Hematopoietic multipotent progenitor cell treated with erythropoietin and hydrocortisone succinate and interleukin-3 and kit ligand, for 17 days (in vitro differentiated cells): ENCODE data around the gene MAP3K3.

ENCODE experiments used
- DNase-seq: peaks from one replicate; pipeline ENCODE4 v3.0.0-alpha.2; 2015; ENCODE audit warnings: low spot score

The MAP3K3 gene

DNA sequence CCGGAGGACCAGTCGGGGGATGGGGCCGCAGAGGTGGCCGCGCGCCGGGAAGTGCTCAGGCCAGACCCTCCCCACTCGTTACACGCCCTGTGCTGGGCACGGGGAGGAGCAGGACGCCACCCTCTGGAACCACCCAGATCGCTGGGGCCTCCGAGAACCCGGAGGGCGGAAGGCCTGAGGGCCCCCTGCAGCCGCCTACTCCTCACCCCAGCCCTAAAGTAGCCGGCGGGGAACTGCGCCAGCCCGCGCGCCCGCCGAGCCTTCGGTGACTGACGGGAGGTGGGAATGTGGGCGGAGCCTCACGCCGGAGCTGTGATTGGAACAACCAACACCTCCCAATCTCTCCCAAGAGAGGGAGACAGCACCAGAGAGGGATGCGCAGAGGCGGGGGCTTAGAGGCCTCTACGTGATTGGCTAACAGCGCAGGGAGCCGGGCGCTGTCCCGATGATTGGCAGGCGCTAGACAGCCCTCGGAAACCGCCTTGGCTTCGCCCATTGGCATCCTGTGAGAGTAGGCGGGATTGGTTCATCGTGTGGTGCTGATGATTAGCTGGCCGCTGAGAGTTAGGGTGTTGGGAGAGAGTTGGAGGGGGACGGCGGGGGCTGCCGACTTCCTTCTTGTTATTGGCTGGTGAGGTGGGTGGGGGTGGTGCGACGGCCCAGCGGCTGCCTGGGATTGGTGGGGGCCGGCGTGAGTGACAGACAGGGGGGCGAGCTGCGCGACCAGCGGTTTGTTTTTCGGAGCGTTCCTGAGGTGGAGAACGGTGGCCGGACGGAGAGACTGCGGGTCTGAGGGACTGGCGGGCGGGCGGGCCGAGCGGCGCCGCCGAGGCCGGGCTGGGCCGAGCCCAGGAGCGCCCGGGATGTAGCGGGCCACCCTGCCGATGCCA, at the start of gene MAP3K3:
Gene MAP3K3 (plus strand): TSS at position 734 of the 890 bp plus-strand sequence. CDS start 343 bp downstream, outside the sequence.
- peak; percentile 97 for DNase-seq

DNA sequence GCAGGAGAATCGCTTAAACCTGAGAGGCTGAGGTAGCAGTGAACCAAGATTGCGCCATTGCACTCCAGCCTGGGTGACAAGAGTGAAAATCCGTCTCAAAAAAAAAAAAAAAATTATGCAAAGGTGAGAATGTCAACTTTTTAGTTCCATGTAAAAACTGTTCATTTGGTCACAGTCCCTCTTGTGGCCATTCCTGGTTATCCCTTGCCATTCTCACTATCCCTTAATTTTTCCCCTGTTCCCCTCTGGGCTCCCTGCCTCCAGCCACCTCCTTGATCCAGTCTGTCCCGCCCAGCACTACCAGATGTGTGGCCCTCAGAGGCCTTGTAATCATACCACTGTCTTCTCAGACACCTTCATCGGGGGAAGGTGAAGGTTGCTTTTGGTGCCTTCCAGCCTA, 48.6 kb upstream of the MAP3K3 start:
- DNase-seq: no peak

DNA sequence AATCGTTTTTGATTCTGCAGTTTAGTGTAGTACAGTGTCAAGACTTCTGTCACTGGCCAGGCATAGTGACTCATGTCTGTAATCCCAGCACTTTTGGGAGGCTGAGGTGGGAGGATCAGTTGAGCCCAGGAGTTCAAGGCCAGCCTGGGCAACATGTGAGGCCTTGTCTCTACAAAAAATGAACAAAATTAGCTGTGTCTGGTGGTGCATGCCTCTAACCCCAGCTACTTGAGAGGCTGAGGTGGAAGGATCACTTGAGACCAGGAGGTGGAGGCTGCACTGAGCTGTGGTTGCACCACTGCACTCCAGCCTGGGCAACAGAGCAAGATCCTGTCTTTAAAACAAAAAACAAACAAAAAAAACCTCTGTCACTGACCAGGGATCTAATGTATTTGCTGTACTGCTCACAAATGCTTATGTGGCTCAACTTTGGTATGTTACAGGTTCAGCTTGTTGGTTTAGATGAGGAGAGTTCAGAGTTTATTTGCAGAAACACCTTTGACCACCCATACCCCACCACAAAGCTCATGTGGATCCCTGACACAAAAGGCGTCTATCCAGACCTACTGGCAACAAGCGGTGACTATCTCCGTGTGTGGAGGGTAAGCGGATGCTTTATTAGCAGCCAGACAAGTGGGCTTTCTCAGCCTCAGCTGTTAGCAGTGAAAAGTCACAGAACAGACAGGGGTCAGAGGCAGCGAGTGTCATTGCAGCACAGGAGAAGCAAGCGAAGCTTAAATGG, 44.0 kb upstream of the MAP3K3 start:
- no peak for DNase-seq

DNA sequence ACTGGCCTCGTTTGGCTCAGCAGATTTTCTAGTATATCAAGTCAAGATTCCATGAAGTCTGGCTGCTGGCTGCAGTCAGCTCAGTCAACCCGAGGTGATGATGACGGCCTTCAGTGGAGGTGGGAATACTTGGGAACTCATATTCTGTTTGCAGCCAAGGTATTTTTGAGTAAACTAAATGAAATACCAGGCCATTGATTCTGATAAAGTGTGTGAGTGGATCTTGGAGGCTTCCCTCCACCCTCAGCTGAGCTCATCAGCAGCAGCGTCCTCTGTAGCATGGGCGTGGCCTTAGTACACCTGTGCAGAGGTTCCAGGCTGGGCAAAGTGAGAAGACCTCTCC, 43.5 kb upstream of the MAP3K3 start:
- no peak for DNase-seq

DNA sequence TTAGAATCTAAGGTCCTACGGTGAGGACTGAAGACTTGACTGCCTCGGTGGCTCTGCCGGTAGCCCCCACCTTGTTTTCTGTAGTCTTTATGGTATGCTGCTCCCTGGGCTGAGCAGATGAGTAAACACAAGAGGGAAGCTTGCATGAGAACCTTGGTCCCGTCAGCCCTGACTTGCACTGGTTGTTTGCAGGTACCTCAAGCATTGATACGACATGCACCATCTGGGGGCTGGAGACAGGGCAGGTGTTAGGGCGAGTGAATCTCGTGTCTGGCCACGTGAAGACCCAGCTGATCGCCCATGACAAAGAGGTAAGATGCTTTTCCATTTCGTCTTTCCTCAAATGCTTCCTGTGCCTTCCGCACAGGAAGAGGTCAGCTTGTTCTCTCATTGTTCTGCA, 42.6 kb upstream of the MAP3K3 start:
- DNase-seq: no peak

DNA sequence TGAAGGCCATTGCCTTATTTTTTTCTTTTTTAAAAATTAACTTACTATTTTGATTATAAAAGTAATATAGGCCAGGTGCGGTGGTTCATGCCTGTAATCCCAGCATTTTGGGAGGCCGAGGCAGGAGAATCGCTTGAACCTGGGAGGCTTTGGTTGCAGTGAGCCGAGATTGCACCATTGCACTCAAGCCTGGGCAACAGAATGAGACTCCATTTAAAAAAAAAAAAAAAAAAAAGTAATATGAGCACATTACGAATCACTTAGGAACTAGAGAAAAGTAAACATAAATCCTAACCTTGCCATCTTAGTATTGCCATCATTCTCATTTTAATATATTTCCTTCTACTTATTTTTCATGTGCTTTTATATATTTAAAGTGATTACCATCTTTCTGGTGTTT, 34.4 kb upstream of the MAP3K3 start:
- no peak for DNase-seq

DNA sequence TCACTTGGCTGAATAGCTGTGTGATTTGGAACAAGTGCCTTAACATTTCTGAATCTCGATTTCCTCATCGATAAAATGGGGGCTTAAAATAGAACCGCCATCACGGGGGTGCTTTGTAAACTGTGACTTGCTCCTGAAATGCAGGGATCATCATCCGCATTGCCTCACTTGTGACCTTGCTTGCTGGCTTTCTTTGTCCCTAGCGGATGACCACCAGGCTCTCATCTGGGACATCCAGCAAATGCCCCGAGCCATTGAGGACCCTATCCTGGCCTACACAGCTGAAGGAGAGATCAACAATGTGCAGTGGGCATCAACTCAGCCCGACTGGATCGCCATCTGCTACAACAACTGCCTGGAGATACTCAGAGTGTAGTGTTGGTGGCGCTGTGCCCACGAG, 33.4 kb upstream of the MAP3K3 start:
- DNase-seq: no peak

DNA sequence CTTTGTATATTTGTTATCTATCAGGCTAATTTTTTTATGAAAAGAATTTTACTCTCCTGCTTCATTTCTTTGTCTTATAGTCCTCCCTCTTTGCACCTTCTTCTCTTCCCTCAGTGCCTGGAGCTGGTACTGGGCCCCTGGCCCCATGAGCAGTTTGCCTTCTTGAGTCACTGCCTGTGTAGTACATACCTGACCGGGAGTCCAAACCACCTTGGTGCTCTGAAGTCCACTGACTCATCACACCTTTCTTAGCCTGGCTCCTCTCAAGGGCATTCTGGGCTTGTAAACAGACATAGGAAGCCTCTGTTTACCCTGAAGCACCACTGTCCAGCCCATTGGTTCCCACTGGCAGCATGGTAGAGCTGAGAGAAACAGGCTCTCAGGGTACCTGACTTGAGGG, 32.6 kb upstream of the MAP3K3 start:
- DNase-seq: no peak

DNA sequence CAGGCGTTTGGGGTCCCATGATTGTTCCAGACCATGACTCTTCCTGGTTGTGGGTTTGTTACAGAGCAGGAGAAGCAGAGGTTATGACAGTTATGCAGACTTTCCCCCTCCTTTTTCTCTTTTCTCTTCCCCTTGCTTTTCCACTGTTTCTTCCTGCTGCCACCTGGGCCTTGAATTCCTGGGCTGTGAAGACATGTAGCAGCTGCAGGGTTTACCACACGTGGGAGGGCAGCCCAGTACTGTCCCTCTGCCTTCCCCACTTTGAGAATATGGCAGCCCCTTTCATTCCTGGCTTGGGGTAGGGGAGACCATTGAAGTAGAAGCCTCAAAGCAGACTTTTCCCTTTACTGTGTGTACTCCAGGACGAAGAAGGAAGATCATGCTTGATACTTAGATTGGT, 29.4 kb upstream of the MAP3K3 start:
- DNase-seq: no peak

DNA sequence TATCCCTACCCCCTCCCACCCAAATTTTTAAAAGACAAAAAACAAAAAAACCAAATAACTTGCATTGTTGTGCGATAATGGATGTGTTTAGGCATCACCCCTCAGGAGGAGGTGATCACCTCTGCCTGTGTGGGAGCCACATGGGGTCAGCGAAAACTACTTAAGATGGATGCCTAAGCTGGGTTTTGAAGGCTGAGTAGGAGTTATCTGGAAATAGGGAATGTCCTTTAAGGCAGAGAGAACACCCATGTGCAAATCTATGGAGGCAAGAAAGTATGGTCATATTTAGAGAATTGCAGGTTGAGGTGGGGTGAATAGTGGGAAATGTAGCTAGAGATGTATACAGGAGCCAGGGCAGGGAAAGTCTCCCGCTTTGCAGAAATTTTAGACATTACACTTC, 27.1 kb upstream of the MAP3K3 start:
- no peak for DNase-seq

DNA sequence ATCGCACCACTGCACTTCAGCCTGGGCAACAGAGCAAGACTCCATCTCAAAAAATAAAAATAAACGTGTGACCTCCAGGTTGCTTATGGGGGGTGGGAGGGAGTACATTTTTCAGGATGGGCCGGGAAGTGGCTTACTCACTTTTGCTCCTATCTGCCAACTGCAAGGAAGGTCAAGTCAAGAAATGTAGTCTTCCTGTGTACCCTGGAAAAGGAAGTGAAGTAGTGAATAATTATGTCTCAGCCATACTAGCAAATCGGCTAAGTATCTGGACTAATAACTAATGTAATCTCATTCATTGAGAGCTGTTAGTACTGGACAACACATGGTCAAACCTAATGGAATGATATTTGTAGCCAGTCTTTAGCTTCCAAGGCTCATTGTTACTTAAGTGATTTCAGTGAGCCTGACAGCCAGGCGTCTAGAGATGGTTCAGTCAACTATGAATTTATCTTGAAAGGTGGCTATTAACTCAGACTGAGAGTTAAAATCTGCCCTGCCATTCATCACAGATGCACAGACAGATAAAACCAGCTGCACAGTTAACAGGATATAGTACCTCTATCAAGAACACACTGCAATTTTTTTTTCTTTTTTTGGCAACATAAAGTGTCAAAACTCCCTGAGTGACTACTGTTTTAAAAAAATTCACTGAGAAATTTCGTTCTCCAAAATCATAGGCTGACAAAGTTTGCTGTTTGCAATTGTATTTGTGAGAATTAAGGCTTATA, 25.2 kb upstream of the MAP3K3 start:
- no peak for DNase-seq

DNA sequence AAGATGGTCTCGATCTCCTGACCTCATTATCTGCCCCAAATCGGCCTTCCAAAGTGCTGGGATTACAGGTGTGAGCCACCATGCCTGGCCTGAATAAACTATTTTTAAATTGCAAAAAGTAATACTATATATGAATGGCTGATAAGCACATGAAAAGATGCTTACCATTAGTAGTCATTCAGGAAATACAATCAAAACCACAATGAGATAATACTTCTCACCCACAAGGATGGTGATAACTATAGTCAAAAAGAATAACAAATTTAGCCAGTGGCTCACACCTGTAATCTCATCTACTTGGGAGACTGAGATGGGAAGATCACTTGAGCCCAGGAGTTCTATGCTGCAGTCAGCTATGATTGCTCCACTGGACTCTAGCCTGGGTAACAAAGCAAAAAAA, 23.9 kb upstream of the MAP3K3 start:
- DNase-seq: no peak

DNA sequence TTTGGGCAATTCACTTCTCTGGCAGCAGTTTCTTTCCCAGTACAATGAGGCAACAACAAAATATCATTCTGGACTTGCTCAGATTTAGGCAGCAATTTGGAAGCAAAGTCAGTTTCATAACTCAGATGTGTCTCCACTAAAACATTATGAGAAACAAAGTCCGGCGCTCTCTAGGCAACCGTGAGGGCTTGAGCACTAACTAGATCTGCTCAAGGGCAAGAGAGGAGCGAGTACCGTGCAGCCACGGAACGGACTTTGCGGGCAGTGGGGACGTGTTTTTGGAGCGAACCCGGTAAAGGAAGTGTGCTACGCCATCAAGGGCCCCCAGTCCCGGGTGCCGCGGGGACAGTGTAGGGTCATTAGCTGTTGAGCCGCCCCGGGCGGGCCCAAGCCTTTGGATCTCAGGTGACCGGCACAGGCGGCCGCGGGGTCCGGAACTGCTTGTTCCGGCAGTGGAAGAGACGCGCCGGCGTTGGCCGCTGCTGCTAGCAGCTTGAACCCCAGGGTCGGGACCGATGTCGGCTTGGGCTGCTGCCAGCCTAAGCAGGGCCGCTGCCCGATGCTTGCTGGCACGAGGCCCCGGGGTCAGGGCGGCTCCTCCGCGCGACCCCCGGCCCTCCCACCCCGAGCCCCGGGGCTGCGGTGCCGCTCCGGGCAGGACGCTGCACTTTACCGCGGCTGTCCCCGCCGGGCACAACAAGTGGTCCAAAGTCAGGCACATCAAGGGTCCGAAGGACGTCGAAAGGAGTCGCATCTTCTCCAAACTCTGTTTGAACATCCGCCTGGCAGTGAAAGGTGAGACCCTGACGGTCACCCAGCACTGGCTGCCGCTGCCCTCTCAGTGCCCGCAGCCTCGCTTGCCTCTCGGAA, 21.4 kb upstream of the MAP3K3 start, which contains the start of gene TACO1:
Gene TACO1 (plus strand): TSS at position 327 of the 870 bp plus-strand sequence. CDS start 189 bp downstream, at position 516.
- DNase-seq: peak; percentile 71

DNA sequence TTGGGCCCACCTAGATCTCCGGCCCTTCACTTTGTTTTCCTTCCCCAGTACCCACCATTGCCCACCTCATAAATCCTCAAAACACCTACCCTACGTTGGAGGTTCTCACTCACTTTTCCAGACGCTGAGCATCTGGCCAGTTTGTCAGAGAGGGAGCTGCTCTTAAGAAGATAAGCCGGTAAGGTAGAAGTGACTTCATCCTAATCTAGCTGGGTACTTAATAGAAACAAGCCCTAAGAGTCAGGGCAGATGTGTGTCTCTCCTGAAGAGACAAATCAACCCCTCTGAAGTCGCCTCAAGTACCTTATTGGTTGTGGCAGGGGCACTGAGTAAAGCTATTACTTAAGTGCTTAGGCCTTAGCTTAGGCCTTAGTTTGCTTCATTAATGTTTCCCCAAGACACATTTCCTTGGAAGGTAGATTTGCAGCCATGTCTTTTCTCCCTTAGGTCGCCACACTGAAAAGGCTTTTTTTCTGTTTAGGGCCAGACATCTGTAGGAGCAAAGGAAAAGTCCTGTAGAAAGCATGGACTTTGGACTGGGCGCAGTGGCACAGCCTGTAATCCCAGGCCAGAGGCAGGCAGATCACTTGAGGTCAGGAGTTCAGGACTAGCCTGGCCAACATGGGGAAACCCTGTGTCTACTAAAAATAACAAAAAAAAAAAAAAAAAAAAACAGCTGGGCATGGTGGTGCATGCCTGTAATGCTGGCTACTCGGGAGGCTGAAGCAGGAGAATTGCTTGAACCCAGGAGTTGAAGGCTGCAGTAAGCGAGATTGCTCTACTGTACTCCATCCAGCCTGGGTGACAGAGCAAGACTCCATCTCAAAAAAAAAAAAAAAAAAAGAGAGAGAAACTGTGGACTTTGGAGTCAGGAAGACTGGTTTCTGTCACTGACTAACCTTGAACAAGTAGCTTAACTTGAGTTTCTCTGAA, 20.5 kb upstream of the MAP3K3 start:
- DNase-seq: peak; percentile 49

DNA sequence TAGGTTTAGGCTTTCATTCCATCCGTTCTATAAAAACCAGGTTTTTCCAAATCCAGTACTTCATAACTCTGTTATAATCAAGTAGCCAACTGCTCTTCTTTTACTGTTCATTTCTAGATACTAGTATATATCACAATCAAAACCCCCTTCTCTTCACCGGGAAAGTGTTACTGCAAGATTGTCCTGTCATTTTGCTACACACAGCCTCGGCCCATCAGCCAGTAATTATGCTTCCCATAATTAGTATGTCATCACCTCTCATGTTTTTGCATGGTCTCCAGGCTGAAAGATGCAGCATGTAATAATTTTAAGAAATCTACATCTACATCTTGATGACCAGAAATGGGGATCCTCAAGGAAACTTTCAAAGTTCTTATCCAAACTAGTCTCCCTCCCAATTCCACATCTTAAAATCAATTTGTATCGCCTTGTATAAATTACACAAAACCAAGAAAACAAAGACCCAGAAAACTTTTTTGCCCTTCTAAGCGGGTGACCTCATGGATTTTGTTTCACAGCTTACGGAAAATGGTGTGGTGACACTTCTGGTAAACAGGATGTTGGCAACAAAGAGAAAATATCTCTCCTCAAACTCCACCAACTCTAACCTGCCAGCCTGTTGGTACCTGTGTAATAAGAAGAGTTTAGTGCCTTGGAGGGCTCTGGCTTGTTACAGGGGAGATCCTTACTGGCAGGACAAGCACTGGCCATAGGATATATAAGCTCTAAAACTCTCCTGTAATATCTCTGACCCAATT, 12.2 kb upstream of the MAP3K3 start:
- no peak for DNase-seq

DNA sequence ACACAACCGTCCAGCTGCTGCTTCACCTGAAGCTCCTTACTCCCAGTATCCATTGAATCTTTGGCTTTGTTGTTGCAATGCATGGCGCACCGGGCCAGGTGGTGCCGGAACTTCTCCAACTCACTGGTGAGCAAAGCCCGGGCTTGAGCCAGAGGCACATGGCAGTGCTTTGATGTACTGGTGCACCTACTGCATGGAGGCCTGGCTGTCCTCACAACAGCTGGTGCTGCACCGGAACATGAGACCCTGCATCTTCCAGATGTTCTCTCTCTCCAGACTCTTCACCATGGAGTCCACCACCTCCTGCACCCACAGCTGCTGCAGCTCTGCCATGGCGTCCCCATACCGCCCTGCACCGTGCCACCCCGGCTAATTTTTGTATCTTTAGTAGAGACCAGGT, 11.4 kb upstream of the MAP3K3 start:
- no peak for DNase-seq

DNA sequence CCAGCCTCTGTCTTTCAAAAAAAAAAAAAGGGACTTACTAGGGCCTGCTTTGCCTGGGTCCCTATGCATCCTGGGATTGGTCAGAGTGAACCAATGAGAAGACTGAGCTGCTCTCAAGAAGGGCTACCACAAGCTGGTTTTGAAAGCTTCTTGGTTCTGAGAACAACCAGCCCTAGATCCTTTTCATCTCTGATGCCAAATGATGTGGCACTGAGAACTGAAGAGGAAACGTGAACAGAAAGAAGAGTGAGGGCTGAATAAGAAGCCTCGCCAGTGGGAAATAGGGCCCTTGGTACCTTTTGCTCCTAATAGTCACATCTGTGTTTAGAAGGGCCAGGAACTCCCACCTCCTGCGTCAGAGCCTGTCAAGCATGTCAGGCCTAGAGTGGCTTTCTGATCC, 10.9 kb upstream of the MAP3K3 start:
- no peak for DNase-seq

DNA sequence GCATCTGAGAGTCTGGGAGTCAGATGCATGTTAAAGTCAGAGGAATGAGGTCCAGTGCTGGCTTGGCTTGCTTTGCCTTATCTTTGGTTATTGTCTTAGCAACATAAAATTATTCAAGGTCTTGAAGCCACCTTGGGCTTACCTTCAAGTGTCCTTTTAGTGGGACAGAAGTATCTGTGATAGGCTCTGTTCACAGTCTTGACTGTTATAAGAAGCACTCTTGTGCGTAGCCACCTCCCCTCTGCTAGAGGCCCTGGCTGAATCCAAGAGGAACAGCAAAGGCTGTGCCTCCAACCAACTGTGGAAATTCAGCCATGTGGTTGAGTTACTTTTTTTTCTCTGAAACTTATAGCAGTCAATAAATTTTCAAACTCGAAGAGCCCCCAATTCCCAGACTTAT, 8.6 kb upstream of the MAP3K3 start:
- DNase-seq: no peak

DNA sequence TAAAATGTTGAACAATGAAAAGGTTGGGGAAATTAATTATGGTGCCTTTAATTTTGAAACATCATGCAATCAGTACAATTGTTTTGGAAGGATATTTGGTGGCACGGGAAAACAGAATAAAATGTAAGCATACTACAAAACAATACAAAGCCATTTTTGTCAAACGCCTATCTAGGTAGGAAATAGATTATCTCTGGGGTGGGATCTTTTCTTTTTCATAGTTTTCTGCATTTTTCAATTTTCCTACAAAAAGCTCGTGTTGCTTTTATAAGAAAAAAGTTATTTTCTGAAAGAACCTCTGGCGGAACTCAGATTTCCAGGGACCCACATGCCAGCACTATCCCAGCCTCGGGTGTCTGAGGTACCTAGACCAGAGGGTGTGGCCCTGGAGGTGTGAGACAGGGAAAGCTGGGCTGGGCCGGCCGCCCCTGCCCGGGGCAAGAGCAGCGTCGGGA, 961 bp upstream of the MAP3K3 start:
- DNase-seq: no peak
